GM12874 (cell line): ENCODE results near the gene TRPM7.

Experiments used
- CTCF ChIP-seq: IDR thresholded peaks from 2 replicates; pipeline ENCODE4 v1.5.1; 2011; ENCODE audit warnings: low read depth, mild to moderate bottlenecking, control low read depth, low read length, moderate library complexity; ENCODE audit not compliant: insufficient read depth

The TRPM7 gene

GRCh38 chr15:50544368-50544767 is 142.2 kb downstream of the TRPM7 start:
- TF ChIP-seq CTCF: no peak

- no peak for TF ChIP-seq CTCF
Observed at GRCh38 chr15:50543556-50543955, 143.0 kb downstream of the TRPM7 start.

GRCh38 chr15:50542887-50543210 is 143.7 kb downstream of the TRPM7 start:
- TF ChIP-seq CTCF: no peak

GRCh38 chr15:50531766-50532165 is 154.8 kb downstream of the TRPM7 start:
- no peak for TF ChIP-seq CTCF

- no peak for TF ChIP-seq CTCF
Observed at GRCh38 chr15:50531163-50531562, 155.4 kb downstream of the TRPM7 start.

GRCh38 chr15:50523851-50524251 is 162.7 kb downstream of the TRPM7 start:
- TF ChIP-seq CTCF: no peak

- TF ChIP-seq CTCF: no peak
Observed at GRCh38 chr15:50519740-50520425, 166.7 kb downstream of the TRPM7 start.
